Measurements from ENCODE around the gene ARHGDIB. TPM values are rescaled to one million over a fixed set of nuclear protein-coding genes. Genes with fewer than 3 reads are reported as not detected.

The ARHGDIB gene
- total RNA-seq, 4 donors from 2014 or later = 20.6 to 88.6 (median 44.0) TPM

DNA sequence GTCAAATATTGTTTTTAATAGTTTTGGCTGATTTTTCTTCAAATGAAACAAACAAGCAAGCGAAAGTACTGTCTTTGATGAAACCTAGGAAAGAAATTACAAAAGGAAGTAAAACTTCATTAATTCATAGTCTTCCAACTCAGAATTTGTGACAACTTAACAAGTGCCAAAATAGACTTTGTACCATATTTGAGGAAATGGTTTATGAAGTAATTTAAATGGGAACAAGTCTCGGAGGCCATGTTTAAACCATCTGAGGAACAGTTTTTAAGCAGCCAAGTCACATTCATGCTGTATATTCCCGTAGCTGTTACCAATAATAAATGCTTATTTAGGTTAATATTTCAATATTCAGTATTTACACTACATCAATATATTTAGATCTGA, 745 bp upstream of the ARHGDIB start:
- in situ Hi-C loops (cut with MboI; ENCODE audit: low sequenced_read_pairs in 4 of 4) = no loop called here

DNA sequence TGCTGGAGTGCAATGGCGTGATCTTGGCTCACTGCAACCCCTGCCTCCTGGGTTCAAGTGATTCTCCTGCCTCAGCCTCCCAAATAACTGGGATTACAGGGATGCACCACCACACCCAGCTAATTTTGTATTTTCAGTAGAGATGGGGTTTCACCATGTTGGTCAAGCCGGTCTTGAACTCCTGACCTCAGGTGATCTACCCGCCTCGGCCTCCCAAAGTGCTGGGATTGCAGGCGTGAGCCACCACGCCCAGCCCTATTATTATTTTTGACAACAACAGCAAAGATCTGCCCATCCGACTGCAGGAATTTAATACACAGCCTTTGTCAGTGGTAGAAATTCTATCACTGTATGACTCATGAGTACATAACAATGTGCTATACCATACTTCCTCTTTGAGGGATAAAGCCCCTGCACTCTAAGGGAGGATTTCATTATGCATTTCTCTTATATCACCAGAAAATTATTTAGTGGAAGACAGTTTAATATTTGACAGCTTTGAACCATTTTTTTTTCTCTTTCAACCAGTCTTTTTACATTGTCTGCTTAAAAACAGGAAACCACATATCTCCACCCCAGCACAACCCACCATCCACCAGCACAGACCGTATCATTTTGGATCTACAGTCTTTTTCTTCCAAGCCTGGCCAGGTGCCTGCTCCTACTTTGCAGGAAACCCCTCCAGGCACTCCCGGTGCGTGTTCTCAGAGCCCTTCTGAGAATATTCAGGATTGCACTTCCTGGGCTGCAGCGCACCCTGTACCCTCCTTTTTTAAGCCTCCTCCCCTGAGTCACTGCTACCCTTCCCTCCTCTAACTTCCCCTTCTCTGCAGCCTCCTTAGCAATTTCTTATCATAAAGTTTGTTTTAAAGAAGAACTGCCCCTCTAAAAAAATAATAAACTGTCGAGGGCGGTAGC, 594 bp downstream of the ARHGDIB start:
- no peaks in the 10 kb centered on the region for H3K27me3 ChIP-seq
- H3K36me3 ChIP-seq = no peaks in the 10 kb centered on the region
- peak overlapping the region; percentile 36 to 51 (median 44) for H3K4me3 ChIP-seq
- no peaks in the 10 kb centered on the region for H3K4me1 ChIP-seq
- in situ Hi-C loops (cut with MboI; ENCODE audit: low sequenced_read_pairs in 4 of 4) = no loop called here
- TF ChIP-seq CTCF (IDR thresholded peaks at IDR 0.05 in 4 of 5, conservative IDR thresholded peaks at IDR 0.05 in 1 of 5) (no peak), POLR2A (IDR thresholded peaks at IDR 0.05) (no peak)
- intact Hi-C loops (cut with DNase I; ENCODE audit: low total_unique reads) = no loop called here
- DNase-seq = no peak
- no peaks in the 10 kb centered on the region for H3K9me3 ChIP-seq
- ATAC-seq = peak; percentile 19 to 21
- H3K27ac ChIP-seq = peak overlapping the region; percentile 66 to 72 (median 69)

More for the DNA sequence above, 745 bp upstream of the ARHGDIB start:
- ATAC-seq = no peak
- H3K4me1 ChIP-seq = no peaks in the 10 kb centered on the region
- H3K9me3 ChIP-seq = no peaks in the 10 kb centered on the region
- peak overlapping the region; percentile 66 to 72 (median 69) for H3K27ac ChIP-seq
- no peaks in the 10 kb centered on the region for H3K36me3 ChIP-seq
- no peaks in the 10 kb centered on the region for H3K27me3 ChIP-seq
- intact Hi-C loops (cut with DNase I; ENCODE audit: low total_unique reads) = no loop called here
- TF ChIP-seq POLR2A (IDR thresholded peaks at IDR 0.05) = no peak
- TF ChIP-seq CTCF (IDR thresholded peaks at IDR 0.05 in 4 of 5, conservative IDR thresholded peaks at IDR 0.05 in 1 of 5) = no peak
- no peak for DNase-seq
- H3K4me3 ChIP-seq = peak overlapping the region in 3 of 4 donors; percentile 36 to 51 (median 45)

DNA sequence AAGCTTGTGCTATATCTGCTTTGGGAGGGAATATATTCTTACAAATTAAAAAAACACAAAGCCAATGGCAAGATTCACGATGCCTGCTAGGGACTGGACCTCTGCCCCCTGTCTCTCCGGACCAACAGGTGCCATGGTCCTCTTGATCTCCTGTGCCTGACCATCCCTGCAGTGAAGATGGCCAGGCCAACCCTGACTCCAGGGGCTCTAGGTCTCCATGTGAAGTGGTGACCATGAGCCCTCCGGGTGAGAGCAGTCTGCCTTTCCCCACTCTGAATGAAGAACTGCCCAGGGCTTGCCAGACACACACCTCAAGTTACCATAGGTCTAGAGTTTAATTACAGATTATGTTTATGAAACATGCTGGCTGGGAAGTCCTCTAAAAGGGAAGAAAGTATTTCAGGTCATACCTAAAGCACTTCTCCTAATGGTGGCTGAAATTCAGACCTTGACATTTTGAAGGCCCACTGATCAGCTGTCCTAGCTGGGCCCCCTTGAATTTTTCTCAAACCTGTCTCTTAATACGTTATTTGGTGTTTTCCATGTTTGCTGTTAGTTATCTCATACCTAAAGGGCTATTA, 1.4 kb downstream of the ARHGDIB start:
- no peaks in the 10 kb centered on the region for H3K27me3 ChIP-seq
- H3K4me3 ChIP-seq = peak overlapping the region; percentile 20 to 51 (median 36)
- in situ Hi-C loops (cut with MboI; ENCODE audit: low sequenced_read_pairs in 4 of 4) = no loop called here
- ATAC-seq = no peak
- peak overlapping the region; percentile 66 to 72 (median 69) for H3K27ac ChIP-seq
- TF ChIP-seq POLR2A (IDR thresholded peaks at IDR 0.05) = no peak
- TF ChIP-seq CTCF (IDR thresholded peaks at IDR 0.05 in 4 of 5, conservative IDR thresholded peaks at IDR 0.05 in 1 of 5) = no peak
- H3K9me3 ChIP-seq = no peaks in the 10 kb centered on the region
- H3K4me1 ChIP-seq = no peaks in the 10 kb centered on the region
- intact Hi-C loops (cut with DNase I; ENCODE audit: low total_unique reads) = no loop called here
- DNase-seq = no peak
- H3K36me3 ChIP-seq = no peaks in the 10 kb centered on the region

GRCh38 chr12:14959463-14959862, 1.9 kb downstream of the ARHGDIB start:
- peak overlapping the region in 3 of 4 donors; percentile 20 to 51 (median 28) for H3K4me3 ChIP-seq

More at GRCh38 chr12:14959463-14959862, 1.9 kb downstream of the ARHGDIB start:
- Histone ChIP-seq H3K36me3 (no peaks in the 10 kb centered on the region), H3K4me1 (no peaks in the 10 kb centered on the region), H3K27ac (peak overlapping the region; percentile 66 to 72 (median 69)), H3K9me3 (no peaks in the 10 kb centered on the region), H3K27me3 (no peaks in the 10 kb centered on the region)
- TF ChIP-seq POLR2A (IDR thresholded peaks at IDR 0.05) (no peak), CTCF (IDR thresholded peaks at IDR 0.05 in 4 of 5, conservative IDR thresholded peaks at IDR 0.05 in 1 of 5) (no peak)
- no peak for DNase-seq
- peak in 1 of 2 donors; percentile 13 for ATAC-seq
- in situ Hi-C loops (cut with MboI; ENCODE audit: low sequenced_read_pairs in 4 of 4) = no loop called here
- intact Hi-C loops (cut with DNase I; ENCODE audit: low total_unique reads) = no loop called here

All from gastrocnemius medialis (tissue), 4 donors.